Measurements from ENCODE around the gene TSTD1. TPM values are rescaled to one million over a fixed set of nuclear protein-coding genes. Genes with fewer than 3 reads are reported as not detected.

The TSTD1 gene
- total RNA-seq, 4 donors from 2014 or later: 8.6 to 52.6 (median 16.8) TPM

DNA sequence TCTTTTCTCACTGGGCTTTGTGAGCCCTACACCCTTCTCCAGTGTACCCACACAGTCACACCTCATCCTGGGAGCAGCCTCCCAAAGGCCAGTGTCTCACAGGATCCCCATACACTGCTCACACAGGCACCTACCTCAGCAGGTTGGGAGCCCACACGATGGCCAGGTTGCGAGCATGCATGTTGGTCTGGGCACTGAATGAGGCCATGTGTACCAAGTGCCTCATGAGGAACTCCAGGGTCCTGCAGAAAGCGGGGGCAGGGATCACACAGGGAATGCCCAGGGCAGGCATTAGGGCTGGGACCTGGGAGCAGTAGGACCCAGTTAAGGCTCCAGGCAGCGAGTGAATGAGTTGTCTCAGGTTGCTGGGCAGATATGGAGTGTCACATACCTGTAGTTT lies 15.5 kb upstream of the TSTD1 start:
- Histone ChIP-seq H3K27me3 (peaks cover 0 to 16% (median 10%) of the 10 kb centered on the region in 3 donors), H3K4me3 (no peak overlapping the region), H3K27ac (no peak overlapping the region), H3K4me1 (no peaks in the 10 kb centered on the region), H3K9me3 (no peaks in the 10 kb centered on the region), H3K36me3 (no peaks in the 10 kb centered on the region)
- ATAC-seq: no peak
- TF ChIP-seq, protein P1, sequence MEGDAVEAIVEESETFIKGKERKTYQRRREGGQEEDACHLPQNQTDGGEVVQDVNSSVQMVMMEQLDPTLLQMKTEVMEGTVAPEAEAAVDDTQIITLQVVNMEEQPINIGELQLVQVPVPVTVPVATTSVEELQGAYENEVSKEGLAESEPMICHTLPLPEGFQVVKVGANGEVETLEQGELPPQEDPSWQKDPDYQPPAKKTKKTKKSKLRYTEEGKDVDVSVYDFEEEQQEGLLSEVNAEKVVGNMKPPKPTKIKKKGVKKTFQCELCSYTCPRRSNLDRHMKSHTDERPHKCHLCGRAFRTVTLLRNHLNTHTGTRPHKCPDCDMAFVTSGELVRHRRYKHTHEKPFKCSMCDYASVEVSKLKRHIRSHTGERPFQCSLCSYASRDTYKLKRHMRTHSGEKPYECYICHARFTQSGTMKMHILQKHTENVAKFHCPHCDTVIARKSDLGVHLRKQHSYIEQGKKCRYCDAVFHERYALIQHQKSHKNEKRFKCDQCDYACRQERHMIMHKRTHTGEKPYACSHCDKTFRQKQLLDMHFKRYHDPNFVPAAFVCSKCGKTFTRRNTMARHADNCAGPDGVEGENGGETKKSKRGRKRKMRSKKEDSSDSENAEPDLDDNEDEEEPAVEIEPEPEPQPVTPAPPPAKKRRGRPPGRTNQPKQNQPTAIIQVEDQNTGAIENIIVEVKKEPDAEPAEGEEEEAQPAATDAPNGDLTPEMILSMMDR (IDR thresholded peaks at IDR 0.05 in 4 of 5, conservative IDR thresholded peaks at IDR 0.05 in 1 of 5): no peak
- no peak for TF ChIP-seq POLR2A (IDR thresholded peaks at IDR 0.05)
- intact Hi-C loops (cut with DNase I; ENCODE audit: low total_unique reads) (no loop called here), in situ Hi-C loops (cut with MboI; ENCODE audit: low sequenced_read_pairs in 4 of 4) (no loop called here)
- no peak for DNase-seq

DNA sequence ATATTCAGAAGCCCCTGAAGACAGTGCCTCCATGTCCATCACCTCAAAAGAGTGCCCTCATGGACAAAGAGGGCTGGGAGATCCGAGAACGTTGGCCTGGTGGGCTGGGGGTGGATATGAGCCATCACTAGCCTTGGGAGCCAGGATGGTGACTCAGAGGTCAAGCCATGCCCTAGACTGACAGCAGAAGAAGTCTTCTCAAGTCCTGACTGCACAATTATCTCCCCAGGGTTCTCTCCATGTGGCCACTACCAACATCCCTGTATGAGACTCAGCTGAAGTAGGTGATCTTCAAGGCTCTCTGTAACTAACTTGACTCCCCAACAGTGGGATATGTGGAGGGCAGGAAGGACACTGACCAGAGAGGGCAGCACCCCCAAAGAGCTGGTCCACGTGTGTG lies 14.1 kb upstream of the TSTD1 start:
- no peaks in the 10 kb centered on the region for H3K36me3 ChIP-seq
- peaks cover 0 to 16% (median 6%) of the 10 kb centered on the region in 3 donors for H3K27me3 ChIP-seq
- H3K9me3 ChIP-seq: no peaks in the 10 kb centered on the region
- H3K27ac ChIP-seq: no peak overlapping the region
- ATAC-seq: no peak
- in situ Hi-C loops (cut with MboI; ENCODE audit: low sequenced_read_pairs in 4 of 4): no loop called here
- no peaks in the 10 kb centered on the region for H3K4me1 ChIP-seq
- no peak overlapping the region for H3K4me3 ChIP-seq
- TF ChIP-seq, protein P1 (IDR thresholded peaks at IDR 0.05 in 4 of 5, conservative IDR thresholded peaks at IDR 0.05 in 1 of 5): no peak
- no peak for TF ChIP-seq POLR2A (IDR thresholded peaks at IDR 0.05)
- no peak for DNase-seq
- intact Hi-C loops (cut with DNase I; ENCODE audit: low total_unique reads): no loop called here

DNA sequence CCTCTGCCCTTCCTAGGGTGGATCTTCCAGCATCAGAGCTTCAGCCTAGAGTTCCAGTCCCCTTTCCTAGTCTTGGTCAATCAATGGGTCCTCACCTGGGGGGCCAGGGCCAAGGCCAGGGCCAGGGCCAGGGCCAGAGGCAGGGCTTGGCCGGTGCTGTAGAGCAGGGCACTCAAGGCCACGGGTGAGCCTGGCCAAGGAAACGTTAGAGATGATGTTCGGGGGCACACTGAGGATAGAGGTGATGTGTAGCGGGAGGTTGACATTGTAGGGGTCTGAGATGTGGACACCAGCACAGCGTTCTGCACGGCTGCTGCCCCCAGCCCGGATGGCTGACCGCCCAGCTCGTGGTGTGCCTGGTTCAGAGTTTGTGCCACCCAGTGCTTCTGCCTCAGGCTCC lies 12.5 kb upstream of the TSTD1 start:
- intact Hi-C loops (cut with DNase I; ENCODE audit: low total_unique reads) (no loop called here), in situ Hi-C loops (cut with MboI; ENCODE audit: low sequenced_read_pairs in 4 of 4) (no loop called here)

DNA sequence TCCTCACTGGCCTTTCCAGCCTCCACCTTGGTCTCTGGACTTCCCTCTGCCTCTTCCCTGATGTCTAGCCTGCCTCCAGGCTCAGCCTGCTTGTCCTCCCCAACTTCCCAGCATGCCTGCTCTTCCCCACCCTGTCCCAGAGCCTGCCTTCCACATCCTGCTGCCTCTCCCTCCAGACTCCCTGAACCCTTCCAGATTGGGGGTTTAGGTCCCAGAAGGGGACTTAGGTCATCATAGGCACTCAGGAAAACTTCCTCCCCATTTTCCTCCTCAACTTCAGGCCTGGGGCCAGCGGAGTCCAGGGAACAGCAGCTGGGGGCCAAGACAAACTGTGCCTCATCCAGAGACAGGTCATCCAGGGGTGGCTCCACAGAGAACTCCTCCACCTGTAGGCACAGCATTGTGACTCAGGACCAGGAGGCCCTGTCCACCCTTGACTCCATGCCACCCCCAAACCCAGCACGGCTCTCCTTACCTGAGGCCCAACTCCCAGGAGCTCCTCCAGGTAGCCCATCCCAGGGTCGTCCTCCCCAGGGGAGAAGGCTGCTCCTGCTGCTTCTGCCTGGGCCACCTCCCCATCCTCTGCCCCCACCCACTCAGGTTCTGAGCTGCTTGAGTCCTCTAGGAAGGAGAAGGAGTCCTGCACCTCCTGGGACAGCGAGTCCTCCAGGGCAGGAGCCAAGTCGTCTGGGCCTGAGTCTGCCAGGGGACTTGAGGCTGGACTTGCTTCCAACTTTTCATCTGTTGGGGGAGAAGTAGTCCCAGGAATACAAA lies 10.4 kb upstream of the TSTD1 start:
- Histone ChIP-seq H3K4me3 (no peak overlapping the region), H3K27me3 (peaks cover 0 to 3% (median 0%) of the 10 kb centered on the region in 3 donors), H3K4me1 (peaks cover 10 to 12% of the 10 kb centered on the region in 2 donors), H3K36me3 (no peaks in the 10 kb centered on the region), H3K27ac (no peak overlapping the region), H3K9me3 (no peaks in the 10 kb centered on the region)
- DNase-seq (no peak), ATAC-seq (no peak)
- in situ Hi-C loops (cut with MboI; ENCODE audit: low sequenced_read_pairs in 4 of 4) (loop anchor here in 1 of 4 donors (10.0 kb wide), 1 partner anchor 106 kb away; the partner anchor contains the start of genes UFC1 and USP21), intact Hi-C loops (cut with DNase I; ENCODE audit: low total_unique reads) (no loop called here)
- no peak for TF ChIP-seq POLR2A (IDR thresholded peaks at IDR 0.05)
- TF ChIP-seq, protein P1 (IDR thresholded peaks at IDR 0.05 in 4 of 5, conservative IDR thresholded peaks at IDR 0.05 in 1 of 5): no peak

More for the DNA sequence above, 12.5 kb upstream of the TSTD1 start:
- ATAC-seq (no peak), DNase-seq (no peak)
- peaks cover 5 to 6% of the 10 kb centered on the region in 2 donors for H3K4me1 ChIP-seq
- TF ChIP-seq, protein P1 (IDR thresholded peaks at IDR 0.05 in 4 of 5, conservative IDR thresholded peaks at IDR 0.05 in 1 of 5): no peak
- no peak for TF ChIP-seq POLR2A (IDR thresholded peaks at IDR 0.05)
- no peak overlapping the region for H3K4me3 ChIP-seq
- H3K27me3 ChIP-seq: peaks cover 0 to 13% (median 6%) of the 10 kb centered on the region in 3 donors
- no peak overlapping the region for H3K27ac ChIP-seq
- no peaks in the 10 kb centered on the region for H3K9me3 ChIP-seq
- no peaks in the 10 kb centered on the region for H3K36me3 ChIP-seq

Data from gastrocnemius medialis (tissue), 4 donors.